Measurements from ENCODE around the gene SLC44A1.
"Not testable (repeated sequence)": the region's sequence is repeated elsewhere in the genome, so short reads cannot be mapped to it uniquely, and the experiment has no call there.

Gene SLC44A1

GRCh38 chr9:105243015-105243686 is 1.3 kb upstream of the SLC44A1 start:
- DNase-seq, result no peak

DNA sequence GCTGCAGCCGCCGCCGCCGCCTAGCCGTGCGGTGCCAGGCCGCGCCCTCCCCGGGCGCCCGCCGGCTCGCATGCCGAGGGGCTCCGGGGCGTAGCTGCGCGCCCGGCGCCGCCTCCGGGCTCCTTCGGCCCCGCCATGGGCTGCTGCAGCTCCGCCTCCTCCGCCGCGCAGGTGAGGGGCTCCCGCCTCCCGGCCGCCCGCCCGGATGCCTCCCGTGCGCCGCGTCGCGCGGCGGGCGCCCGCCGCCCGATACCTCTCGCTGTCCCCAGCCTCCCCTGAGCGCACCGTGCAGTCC is 230 bp downstream of the SLC44A1 start:
- no peak for DNase-seq

DNA sequence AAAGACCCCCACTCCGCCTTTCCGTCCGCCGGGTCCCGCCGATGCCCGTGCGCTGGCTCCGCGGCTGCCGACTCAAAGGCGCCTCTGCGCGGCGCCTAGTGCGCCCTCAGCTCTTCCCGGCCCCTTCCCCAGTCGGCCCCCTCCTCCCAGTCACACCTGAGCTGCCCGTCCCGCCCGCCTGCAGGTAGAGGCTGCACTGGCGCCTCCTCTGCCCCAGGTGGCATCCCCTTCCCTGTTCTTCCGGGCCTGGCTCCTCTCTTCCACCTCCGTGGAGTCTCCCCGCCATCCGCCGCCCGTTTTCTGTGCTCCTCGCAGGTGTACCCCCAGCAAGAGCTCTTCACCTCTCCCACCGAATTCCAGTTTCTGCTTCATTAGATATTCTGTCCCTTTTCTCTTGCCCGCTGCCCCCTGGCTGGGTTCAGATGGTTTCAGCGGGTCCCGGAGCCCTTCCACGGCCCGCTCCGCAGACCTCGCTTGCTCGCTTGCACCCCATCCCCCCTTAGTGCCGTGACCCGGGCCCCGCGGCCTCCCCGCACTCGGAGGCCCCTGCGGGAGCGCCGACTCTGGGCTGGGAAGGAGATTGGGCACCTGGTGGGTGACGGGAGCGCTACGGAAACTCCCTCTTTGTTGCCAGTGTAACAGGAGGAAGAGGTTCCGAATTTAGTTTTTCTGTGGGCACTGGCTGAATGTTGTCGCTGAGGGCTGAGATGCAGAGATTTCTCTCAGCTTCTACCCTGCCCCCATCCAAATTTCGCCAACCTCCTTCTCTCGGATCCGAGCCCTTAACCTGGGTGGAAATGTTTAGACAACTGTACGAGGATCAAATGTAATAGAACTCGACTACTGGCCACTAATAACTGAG is 809 bp downstream of the SLC44A1 start:
- DNase-seq, result peak; percentile 16

GRCh38 chr9:105245891-105246161 is 1.4 kb downstream of the SLC44A1 start:
- DNase-seq, result no peak

DNA sequence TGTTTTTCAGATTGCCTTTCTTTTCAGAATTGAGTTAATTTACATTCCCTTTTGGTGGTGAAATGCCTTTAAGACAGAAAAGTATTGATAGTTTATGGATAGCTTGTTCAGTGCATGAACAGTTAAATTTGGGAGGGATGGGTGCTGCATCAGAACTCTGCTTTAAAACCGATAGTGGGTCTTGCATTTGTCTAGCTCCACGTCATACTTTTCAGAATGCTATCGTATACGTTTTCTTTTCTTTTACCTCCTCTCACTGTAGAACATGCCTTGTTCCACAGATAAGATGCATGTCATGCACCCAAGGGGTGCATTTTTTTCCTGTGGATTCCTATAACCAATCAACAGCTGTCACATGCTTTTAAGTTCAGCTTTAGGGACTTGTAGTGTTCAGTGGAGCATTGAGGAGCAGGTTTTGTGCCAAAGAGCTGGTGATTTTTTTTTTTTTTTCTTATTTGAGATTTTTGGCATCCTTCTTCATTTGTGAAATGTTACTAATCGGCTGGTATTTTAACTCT is 2.3 kb downstream of the SLC44A1 start:
- no peak for DNase-seq

DNA sequence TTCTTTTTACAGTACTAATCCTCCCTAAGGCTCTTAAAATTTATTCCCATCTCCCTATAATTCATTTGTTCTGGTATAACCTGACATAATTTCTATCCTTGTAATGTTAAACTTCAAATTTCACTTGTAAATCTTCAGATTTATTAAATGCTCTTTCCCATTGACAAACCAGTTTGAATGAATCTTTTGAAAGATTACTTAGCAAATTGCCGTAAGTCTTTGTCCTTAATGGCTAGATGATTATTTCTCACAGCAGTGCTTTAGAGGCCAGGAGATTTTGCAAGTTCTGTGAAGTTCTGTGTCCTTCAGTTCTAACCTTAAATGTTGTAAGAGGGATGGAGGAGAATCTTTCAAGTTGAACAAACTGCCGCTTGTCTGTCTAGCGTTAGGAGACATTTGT is 4.2 kb downstream of the SLC44A1 start:
- DNase-seq, result no peak

DNA sequence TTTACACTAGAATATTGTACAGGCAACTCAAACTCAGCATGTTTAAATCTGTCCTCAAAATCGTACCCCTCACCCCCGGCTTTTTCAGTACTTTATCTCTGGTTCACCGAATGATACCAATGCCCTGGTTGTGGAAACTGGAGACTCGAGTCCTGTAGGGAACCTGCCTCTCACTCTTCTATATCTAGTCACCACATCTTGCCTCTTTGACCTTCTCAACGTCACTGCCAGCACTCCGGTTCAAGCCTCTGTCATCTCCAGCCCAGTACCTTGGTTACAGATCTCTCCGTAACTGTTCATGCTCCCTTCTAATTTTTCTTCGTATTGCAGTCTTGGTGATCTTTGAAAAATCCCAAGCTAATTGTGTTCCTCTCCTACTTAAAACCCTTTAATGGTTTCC is 6.7 kb downstream of the SLC44A1 start:
- DNase-seq, result no peak

- DNase-seq, result no peak
These were observed 7.4 kb downstream of the SLC44A1 start for GRCh38 chr9:105251733-105252404.

DNA sequence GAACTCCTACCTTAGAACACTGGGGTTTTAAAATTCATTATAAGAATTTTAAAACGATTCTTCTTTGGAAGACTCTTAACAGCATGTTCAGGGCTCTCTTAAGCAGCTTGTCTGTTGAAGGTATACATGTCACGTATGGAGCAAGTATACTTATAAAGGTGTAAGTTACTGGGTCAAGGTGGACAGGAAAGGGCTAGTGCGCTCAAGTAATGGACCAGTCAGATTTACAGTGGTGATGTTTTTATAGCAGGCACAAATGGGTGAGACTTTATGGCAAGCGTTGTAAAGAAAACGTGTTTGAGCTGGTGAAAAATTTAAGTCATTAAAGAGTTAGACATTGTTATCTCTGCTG is 7.9 kb downstream of the SLC44A1 start:
- no peak for DNase-seq

DNA sequence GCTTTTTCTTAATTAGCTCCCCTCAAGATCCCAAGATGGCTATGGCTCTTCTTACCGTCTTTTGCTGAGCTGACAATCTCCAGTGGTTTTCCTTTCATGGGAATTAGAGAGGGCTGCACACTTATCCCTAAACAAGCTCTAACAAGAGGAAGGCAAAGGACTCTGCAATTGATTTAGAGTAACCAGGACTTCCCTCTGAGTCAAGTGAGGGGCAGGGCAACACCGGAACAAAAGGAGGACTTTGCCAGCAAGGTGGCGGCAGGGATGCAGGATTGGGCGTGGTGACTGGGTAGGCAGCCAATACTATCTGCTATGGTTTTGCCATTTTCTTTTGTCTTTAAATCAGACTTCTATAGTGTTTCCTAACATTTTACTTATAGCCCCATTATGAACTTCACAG is 9.8 kb downstream of the SLC44A1 start:
- DNase-seq, result no peak

- no peak for DNase-seq
These were observed 11.0 kb downstream of the SLC44A1 start for GRCh38 chr9:105255421-105255820.

GRCh38 chr9:105256569-105256968 is 12.1 kb downstream of the SLC44A1 start:
- not testable (repeated sequence) for DNase-seq

- DNase-seq, result no peak
These were observed 13.4 kb downstream of the SLC44A1 start for GRCh38 chr9:105257809-105258208.

DNA sequence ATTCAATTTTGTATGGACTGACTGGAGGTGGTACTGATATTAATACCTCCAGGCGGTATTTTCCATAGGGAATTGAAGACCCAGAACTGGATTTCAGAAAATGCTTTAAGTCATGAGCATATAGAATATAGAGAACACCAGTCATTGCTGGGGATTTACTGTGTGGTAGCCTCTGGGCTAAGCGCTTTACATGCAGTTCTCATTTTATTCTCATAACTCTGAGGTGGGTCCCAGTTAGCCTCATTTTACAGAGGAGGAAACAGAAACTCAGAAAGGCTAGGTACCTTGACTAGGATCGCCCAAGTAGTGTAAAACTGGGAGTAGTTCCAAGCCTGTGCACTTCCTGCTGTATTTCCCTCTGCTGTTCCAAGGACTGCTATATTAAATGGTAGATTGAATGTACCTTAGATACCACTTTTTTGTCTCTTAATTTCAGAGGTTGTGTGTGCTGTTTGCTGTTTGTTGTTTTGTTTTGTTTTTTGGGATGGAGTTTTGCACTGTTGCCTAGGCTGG is 13.8 kb downstream of the SLC44A1 start:
- no peak for DNase-seq

- DNase-seq, result no peak
These were observed 14.8 kb downstream of the SLC44A1 start for GRCh38 chr9:105259274-105259673.

DNA sequence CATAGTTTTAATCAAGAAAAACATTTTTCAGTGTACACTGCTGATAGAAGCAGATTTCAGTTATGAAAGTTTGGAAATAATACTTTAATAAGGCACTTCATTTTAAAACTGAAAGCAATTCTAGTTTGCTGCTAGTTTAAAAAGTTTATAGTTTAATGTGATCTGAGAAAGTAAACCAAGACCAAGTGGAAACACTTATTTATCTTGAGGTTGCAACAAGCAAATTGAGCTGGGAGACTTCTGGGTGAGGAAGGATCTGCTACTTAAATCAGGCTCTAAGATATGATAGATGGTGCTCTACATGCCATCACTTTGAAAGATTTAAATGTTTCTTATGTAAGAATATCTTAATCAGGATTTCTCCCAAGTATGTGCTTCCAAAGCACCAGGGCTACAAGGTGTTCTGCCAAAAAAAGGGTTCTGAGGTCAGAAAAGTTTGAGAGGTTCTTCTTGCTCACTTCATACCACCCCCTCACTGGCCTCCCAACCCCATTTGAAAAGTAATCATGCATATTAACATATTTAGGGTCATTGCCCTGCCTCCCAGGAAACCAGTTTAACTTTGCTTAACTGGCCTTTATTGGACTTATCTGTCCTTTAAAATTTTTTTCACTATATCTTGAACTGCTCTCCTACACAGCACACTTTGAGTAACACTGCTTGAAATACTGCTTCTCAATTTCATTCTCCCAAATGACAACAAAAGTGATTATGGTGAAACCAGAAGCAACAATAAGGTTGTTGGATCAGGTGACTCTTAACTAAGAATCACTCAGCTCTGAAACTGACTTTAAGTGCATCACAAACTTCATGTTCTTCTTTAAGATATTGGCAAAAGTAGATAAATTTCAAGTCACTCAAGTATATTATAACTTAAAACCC is 15.5 kb downstream of the SLC44A1 start:
- DNase-seq, result no peak

- no peak for DNase-seq
These were observed 18.0 kb downstream of the SLC44A1 start for GRCh38 chr9:105262497-105262896.

DNA sequence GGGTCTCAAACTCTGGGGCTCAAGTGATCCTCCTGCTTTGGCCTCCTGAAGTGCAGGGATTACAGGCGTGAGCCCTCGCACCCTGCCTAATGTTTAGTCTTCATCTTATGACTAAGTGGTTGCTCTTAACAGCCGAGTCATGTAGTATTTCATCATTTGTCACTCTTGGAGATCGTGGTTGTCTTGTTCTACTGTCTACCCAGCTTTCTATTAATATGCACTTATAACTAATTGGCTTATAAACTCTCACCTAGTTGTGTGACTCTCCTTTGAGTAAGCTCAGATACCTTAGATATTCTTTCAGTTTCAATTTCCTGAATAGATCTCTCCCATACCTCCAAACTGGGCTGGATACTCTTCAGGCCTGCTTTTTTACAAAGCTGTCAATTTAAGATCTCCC is 19.9 kb downstream of the SLC44A1 start:
- no peak for DNase-seq

DNA sequence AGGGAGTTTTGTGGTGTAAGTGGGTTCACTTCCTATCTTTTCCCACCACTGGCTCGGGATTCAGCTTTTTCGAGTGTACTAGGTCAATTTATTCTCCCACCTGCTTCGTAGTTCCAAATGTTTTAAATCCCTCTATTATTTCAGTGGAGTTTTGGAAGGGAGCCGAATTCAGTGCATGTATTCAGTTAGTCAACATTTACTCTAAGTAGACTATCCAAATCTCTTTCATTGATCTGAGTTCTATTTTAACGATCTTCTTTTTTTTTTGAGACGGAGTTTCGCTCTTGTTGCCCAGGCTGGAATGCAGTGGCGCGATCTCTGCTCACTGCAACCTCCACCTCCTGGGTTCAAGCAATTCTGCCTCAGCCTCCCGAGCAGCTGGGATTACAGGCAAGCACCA is 23.8 kb downstream of the SLC44A1 start:
- not testable (repeated sequence) for DNase-seq

- no peak for DNase-seq
These were observed 25.1 kb downstream of the SLC44A1 start for GRCh38 chr9:105269593-105269992.

GRCh38 chr9:105270711-105271110 is 26.3 kb downstream of the SLC44A1 start:
- no peak for DNase-seq

- no peak for DNase-seq
These were observed 29.3 kb downstream of the SLC44A1 start for GRCh38 chr9:105273731-105274130.

DNA sequence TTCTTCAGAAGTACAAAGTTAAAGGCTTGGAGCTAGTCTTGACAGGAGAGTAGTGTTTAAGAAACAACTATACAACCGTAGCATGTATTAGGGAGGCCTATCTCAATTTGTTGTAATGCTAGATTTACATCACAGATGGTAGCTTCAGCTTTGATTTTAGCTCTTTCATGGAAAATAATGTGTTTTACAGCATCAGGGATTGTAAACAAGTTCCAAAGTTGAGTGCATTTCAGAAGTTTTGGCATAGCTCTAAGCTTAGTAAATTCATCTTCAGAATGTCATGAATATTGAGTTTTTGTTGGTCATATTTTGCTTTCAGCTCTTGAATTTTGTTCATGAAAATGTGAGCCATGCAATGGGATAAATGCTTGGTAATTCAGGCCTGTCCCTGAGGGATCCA is 30.7 kb downstream of the SLC44A1 start:
- DNase-seq, result no peak
